ENCODE results near the gene PRRC2B. TPM values are rescaled to one million over a fixed set of nuclear protein-coding genes. Genes with fewer than 3 reads are reported as not detected.
A peak's percentile ranks its signal among the peaks of the same experiment; 100 is the strongest.

PRRC2B gene
- total RNA-seq, 4 donors from 2014 or later: 102 to 168 (median 144) TPM

GRCh38 chr9:131481441-131482342, 87.8 kb downstream of the PRRC2B start:
- TF ChIP-seq CTCF (IDR thresholded peaks at IDR 0.05) (no peak), POLR2A (IDR thresholded peaks at IDR 0.05) (no peak)
- WGBS, 2 donors: 57 to 61% methylated on average over 17 to 19 of the region's 19 CpGs
- no peak overlapping the region for H3K4me3 ChIP-seq (ENCODE audit: low read depth, poor library complexity, severe bottlenecking)
- DNase-seq (ENCODE audit: low spot score in 2 of 2): peak in 1 of 2 donors; percentile 64
- intact Hi-C loops (cut with DNase I; ENCODE audit: low total_unique reads): no loop called here

GRCh38 chr9:131482343-131483006, 88.6 kb downstream of the PRRC2B start:
- TF ChIP-seq CTCF (IDR thresholded peaks at IDR 0.05): no peak
- no peak for TF ChIP-seq POLR2A (IDR thresholded peaks at IDR 0.05)

GRCh38 chr9:131483319-131484050, 89.6 kb downstream of the PRRC2B start:
- WGBS, 2 donors: 65 to 75% methylated on average over 9 of the region's 9 CpGs
- DNase-seq (ENCODE audit: low spot score in 2 of 2): no peak
- H3K4me3 ChIP-seq (ENCODE audit: low read depth, poor library complexity, severe bottlenecking): no peak overlapping the region
- TF ChIP-seq CTCF (IDR thresholded peaks at IDR 0.05) (no peak), POLR2A (IDR thresholded peaks at IDR 0.05) (no peak)
- intact Hi-C loops (cut with DNase I; ENCODE audit: low total_unique reads): no loop called here

More at GRCh38 chr9:131482343-131483006, 88.6 kb downstream of the PRRC2B start:
- intact Hi-C loops (cut with DNase I; ENCODE audit: low total_unique reads): no loop called here
- H3K4me3 ChIP-seq (ENCODE audit: low read depth, poor library complexity, severe bottlenecking): no peak overlapping the region
- WGBS, 2 donors: 72 to 81% methylated on average over 24 of the region's 24 CpGs
- no peak for DNase-seq (ENCODE audit: low spot score in 2 of 2)

- H3K4me3 ChIP-seq (ENCODE audit: low read depth, poor library complexity, severe bottlenecking): no peak overlapping the region
- no peak for DNase-seq (ENCODE audit: low spot score in 2 of 2)
- 90 to 91% methylated on average over 6 to 7 of the region's 7 CpGs for WGBS, 2 donors
- intact Hi-C loops (cut with DNase I; ENCODE audit: low total_unique reads): no loop called here
- no peak for TF ChIP-seq CTCF (IDR thresholded peaks at IDR 0.05)
Measured at GRCh38 chr9:131484051-131484445, 90.2 kb downstream of the PRRC2B start.

- TF ChIP-seq POLR2A (IDR thresholded peaks at IDR 0.05) (no peak), CTCF (IDR thresholded peaks at IDR 0.05) (no peak)
- no peak for DNase-seq (ENCODE audit: low spot score in 2 of 2)
- 89 to 94% methylated on average over 15 of the region's 15 CpGs for WGBS, 2 donors
- intact Hi-C loops (cut with DNase I; ENCODE audit: low total_unique reads): no loop called here
- no peak overlapping the region for H3K4me3 ChIP-seq (ENCODE audit: low read depth, poor library complexity, severe bottlenecking)
Measured at GRCh38 chr9:131484560-131485185, 90.8 kb downstream of the PRRC2B start.

Data from lower leg skin (tissue), 4 donors.